ENCODE results near the gene RIPOR2. TPM values are rescaled to one million over a fixed set of nuclear protein-coding genes. Genes with fewer than 3 reads are reported as not detected.
"Not testable (repeated sequence)": the region's sequence is repeated elsewhere in the genome, so short reads cannot be mapped to it uniquely, and the experiment has no call there.

RIPOR2 gene
- total RNA-seq, 2 experiments from 2014 or later: 88.3 to 96.3 TPM

- H3K4me1 Mint-ChIP-seq (ENCODE audit: low read depth): peaks cover 77% of the 10 kb centered on the region
- H3K27ac Mint-ChIP-seq: peak overlapping the region; percentile 74
- ChIA-PET CTCF (interaction anchor here (1.3 to 6.1 kb wide), 10 partner anchors 8 to 147 kb away, joined by 3 to 53 read pairs (median 8); partner anchors contain the start of gene RIPOR2), POLR2A (interaction anchor here (0.6 to 1.5 kb wide), 2 partner anchors 9 to 23 kb away, joined by 3 to 10 read pairs; no protein-coding TSS in a partner anchor)
- intact Hi-C loops (cut with micrococcal nuclease): no loop called here
- DNase-seq (no peak), ATAC-seq (no peak)
- peaks cover 20% of the 10 kb centered on the region for H3K9me3 Mint-ChIP-seq
- H3K27me3 Mint-ChIP-seq: no peaks in the 10 kb centered on the region
- no peak for TF ChIP-seq CTCF (IDR thresholded peaks at IDR 0.05)
- no peak overlapping the region for H3K4me3 Mint-ChIP-seq
- H3K36me3 Mint-ChIP-seq (ENCODE audit: low read depth): peaks cover 75% of the 10 kb centered on the region
Measured at GRCh38 chr6:24880451-24880850, 55.3 kb downstream of the RIPOR2 start.

GRCh38 chr6:24879351-24879750 lies 56.4 kb downstream of the RIPOR2 start:
- Mint-ChIP-seq H3K27ac (peak overlapping the region; percentile 74), H3K9me3 (peaks cover 20% of the 10 kb centered on the region), H3K36me3 (ENCODE audit: low read depth) (peaks cover 78% of the 10 kb centered on the region), H3K4me1 (ENCODE audit: low read depth) (peaks cover 74% of the 10 kb centered on the region), H3K4me3 (no peak overlapping the region), H3K27me3 (no peaks in the 10 kb centered on the region)
- ChIA-PET CTCF (interaction anchor here (0.6 to 6.1 kb wide), 5 partner anchors 12 to 55 kb away, joined by 3 to 53 read pairs (median 8); partner anchors contain the start of gene RIPOR2), POLR2A (interaction anchor here (0.6 to 1.2 kb wide), 5 partner anchors 8 to 44 kb away, joined by 3 read pairs; no protein-coding TSS in a partner anchor)
- intact Hi-C loops (cut with micrococcal nuclease): no loop called here
- ATAC-seq (no peak), DNase-seq (no peak)
- no peak for TF ChIP-seq CTCF (IDR thresholded peaks at IDR 0.05)

- CTCF ChIA-PET: interaction anchor here (1.0 to 2.6 kb wide), 2 partner anchors 57 to 140 kb away, joined by 3 to 8 read pairs; no protein-coding TSS in a partner anchor
- peak overlapping the region; percentile 80 for H3K27ac Mint-ChIP-seq
Measured at GRCh38 chr6:24877747-24878146, 58.0 kb downstream of the RIPOR2 start.

GRCh38 chr6:24876499-24877465 lies 59.0 kb downstream of the RIPOR2 start:
- Mint-ChIP-seq H3K4me1 (ENCODE audit: low read depth) (peaks cover 60% of the 10 kb centered on the region), H3K27ac (peak overlapping the region; percentile 71), H3K4me3 (no peak overlapping the region), H3K36me3 (ENCODE audit: low read depth) (peaks cover 86% of the 10 kb centered on the region), H3K9me3 (peaks cover 20% of the 10 kb centered on the region), H3K27me3 (no peaks in the 10 kb centered on the region)
- DNase-seq (no peak), ATAC-seq (no peak)
- intact Hi-C loops (cut with micrococcal nuclease): no loop called here
- ChIA-PET POLR2A (interaction anchor here (0.9 kb wide), 2 partner anchors 22 to 49 kb away, joined by 3 to 4 read pairs; no protein-coding TSS in a partner anchor), CTCF (interaction anchor here (0.9 to 2.6 kb wide), 7 partner anchors 12 to 141 kb away, joined by 3 to 11 read pairs (median 4); no protein-coding TSS in a partner anchor)
- TF ChIP-seq CTCF (IDR thresholded peaks at IDR 0.05): no peak

More at GRCh38 chr6:24877747-24878146, 58.0 kb downstream of the RIPOR2 start:
- ATAC-seq; DNase-seq; H3K4me3 Mint-ChIP-seq; H3K27me3 Mint-ChIP-seq; intact Hi-C loops (cut with micrococcal nuclease); POLR2A ChIA-PET: not testable (repeated sequence)
- Mint-ChIP-seq H3K36me3 (ENCODE audit: low read depth) (peaks cover 82% of the 10 kb centered on the region), H3K9me3 (peaks cover 20% of the 10 kb centered on the region), H3K4me1 (ENCODE audit: low read depth) (peaks cover 65% of the 10 kb centered on the region)

- Mint-ChIP-seq H3K27ac (no peak overlapping the region), H3K4me3 (no peak overlapping the region), H3K36me3 (ENCODE audit: low read depth) (peaks cover 87% of the 10 kb centered on the region), H3K27me3 (no peaks in the 10 kb centered on the region), H3K4me1 (ENCODE audit: low read depth) (peaks cover 50% of the 10 kb centered on the region), H3K9me3 (peaks cover 20% of the 10 kb centered on the region)
- CTCF ChIA-PET: interaction anchor here (2.4 to 2.6 kb wide), 2 partner anchors 11 to 142 kb away, joined by 8 to 10 read pairs; no protein-coding TSS in a partner anchor
- TF ChIP-seq CTCF (IDR thresholded peaks at IDR 0.05): no peak
- ATAC-seq (no peak), DNase-seq (no peak)
- POLR2A ChIA-PET: interaction anchor here (0.6 kb wide), 1 partner anchor 97 kb away, joined by 4 read pairs; no protein-coding TSS in a partner anchor
- intact Hi-C loops (cut with micrococcal nuclease): no loop called here
Measured at GRCh38 chr6:24875534-24875901, 60.2 kb downstream of the RIPOR2 start.
